ENCODE results near the gene RNF214.
"Not testable (repeated sequence)": the region's sequence is repeated elsewhere in the genome, so short reads cannot be mapped to it uniquely, and the experiment has no call there.

Gene RNF214

DNA sequence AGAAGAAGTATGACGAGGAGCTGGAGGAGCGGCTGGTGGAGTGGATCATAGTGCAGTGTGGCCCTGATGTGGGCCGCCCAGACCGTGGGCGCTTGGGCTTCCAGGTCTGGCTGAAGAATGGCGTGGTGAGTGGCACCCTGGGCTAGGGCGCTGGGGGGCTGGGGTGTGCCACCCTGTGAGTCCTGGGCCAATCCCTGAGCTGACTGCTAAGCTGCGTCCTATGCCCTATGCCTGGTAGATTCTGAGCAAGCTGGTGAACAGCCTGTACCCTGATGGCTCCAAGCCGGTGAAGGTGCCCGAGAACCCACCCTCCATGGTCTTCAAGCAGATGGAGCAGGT, 29.4 kb upstream of the RNF214 start:
- TF ChIP-seq, protein P1, sequence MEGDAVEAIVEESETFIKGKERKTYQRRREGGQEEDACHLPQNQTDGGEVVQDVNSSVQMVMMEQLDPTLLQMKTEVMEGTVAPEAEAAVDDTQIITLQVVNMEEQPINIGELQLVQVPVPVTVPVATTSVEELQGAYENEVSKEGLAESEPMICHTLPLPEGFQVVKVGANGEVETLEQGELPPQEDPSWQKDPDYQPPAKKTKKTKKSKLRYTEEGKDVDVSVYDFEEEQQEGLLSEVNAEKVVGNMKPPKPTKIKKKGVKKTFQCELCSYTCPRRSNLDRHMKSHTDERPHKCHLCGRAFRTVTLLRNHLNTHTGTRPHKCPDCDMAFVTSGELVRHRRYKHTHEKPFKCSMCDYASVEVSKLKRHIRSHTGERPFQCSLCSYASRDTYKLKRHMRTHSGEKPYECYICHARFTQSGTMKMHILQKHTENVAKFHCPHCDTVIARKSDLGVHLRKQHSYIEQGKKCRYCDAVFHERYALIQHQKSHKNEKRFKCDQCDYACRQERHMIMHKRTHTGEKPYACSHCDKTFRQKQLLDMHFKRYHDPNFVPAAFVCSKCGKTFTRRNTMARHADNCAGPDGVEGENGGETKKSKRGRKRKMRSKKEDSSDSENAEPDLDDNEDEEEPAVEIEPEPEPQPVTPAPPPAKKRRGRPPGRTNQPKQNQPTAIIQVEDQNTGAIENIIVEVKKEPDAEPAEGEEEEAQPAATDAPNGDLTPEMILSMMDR (IDR thresholded peaks at IDR 0.05; ENCODE audit: low read depth, low read length), result no peak
- no peak for DNase-seq (ENCODE audit: extremely low read depth, low read depth)

DNA sequence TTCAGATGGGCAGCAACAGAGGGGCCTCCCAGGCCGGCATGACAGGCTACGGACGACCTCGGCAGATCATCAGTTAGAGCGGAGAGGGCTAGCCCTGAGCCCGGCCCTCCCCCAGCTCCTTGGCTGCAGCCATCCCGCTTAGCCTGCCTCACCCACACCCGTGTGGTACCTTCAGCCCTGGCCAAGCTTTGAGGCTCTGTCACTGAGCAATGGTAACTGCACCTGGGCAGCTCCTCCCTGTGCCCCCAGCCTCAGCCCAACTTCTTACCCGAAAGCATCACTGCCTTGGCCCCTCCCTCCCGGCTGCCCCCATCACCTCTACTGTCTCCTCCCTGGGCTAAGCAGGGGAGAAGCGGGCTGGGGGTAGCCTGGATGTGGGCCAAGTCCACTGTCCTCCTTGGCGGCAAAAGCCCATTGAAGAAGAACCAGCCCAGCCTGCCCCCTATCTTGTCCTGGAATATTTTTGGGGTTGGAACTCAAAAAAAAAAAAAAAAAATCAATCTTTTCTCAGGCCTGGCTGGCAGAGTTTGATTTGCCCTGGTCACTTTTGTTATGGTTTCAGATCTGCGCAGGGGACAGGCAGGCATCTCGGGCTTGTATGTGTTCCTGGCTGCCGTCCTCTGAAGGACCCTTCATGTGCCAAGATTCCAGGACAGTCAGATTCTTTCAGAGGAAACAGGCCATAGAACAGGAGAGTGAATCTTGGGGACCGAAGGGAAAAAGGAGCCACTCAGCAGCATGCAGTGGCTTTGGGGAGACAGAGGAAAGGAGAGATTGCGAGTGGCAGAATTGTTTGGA, 28.0 kb upstream of the RNF214 start:
- DNase-seq (ENCODE audit: extremely low read depth, low read depth), result no peak
- TF ChIP-seq, protein P1 (IDR thresholded peaks at IDR 0.05; ENCODE audit: low read depth, low read length), result no peak

DNA sequence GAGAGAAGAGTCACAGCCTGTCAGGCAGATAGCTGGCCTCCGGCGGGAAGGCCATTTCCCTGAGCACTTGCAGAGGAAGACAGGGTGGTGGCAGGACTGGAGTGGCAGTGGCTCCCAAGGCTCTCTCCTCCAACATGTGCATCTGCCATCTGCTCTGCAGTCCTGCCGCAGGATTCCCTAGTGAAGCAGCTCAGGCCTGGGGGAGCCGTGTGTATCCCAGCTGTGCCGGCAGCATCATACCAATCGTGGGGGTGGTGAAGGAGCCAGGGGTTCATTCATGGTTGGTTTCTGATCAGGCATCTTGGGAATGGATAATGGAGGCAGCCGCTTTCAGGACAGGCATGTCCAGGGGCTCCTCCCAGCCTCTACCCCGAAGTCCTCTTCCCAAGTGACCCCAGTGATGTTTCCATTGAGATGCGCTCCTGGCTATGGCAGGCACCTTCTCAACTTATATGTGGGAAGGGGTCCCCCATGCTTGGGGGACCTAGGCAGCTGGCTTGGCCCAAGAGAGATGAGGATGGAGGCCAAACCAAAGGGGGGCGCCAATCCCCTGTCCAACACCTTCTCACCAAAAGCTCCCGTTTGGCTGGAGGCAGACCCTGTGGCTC, 27.2 kb upstream of the RNF214 start:
- no peak for DNase-seq (ENCODE audit: extremely low read depth, low read depth)
- TF ChIP-seq, protein P1 (IDR thresholded peaks at IDR 0.05; ENCODE audit: low read depth, low read length), result no peak

DNA sequence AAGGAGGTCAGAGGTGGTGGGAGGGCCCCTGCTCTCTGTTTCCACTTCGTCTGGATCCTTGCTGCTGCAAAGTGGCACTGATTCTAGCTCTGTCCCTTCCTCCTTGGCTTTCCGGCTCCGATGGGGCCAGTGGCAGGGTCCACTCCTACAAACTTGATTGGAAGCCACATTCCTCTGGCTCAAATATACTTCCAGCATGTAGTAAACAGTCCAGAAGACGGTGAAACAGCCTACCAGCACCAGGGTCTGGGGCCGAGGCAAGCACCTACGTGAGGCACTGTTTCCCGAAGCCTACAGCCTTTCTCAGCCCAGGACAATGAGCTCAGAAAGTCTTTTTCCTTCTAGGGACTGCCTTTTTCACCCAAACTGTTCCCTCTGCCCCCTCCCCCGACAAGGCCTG, 26.4 kb upstream of the RNF214 start:
- DNase-seq (ENCODE audit: extremely low read depth, low read depth), result not testable (repeated sequence)

DNA sequence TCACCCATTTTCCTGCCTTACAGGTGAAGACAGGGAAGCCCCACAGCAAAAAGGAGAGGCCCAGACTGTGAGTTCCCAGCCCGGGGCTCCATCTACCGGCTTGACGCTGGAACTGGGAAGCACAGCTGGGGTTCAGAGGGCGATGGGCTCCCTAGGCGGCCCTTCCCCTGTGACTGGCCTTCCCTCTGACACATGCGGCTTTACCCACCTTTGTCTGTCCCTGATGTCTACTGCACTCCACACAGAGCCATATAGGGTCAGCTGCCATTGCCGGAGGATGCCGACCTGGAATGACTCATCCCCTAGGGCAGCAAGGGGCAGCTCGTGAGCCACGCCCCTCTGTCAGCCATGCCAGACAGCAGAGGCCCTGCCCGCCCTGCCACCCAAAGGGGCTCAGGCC, 25.6 kb upstream of the RNF214 start:
- not testable (repeated sequence) for DNase-seq (ENCODE audit: extremely low read depth, low read depth)

DNA sequence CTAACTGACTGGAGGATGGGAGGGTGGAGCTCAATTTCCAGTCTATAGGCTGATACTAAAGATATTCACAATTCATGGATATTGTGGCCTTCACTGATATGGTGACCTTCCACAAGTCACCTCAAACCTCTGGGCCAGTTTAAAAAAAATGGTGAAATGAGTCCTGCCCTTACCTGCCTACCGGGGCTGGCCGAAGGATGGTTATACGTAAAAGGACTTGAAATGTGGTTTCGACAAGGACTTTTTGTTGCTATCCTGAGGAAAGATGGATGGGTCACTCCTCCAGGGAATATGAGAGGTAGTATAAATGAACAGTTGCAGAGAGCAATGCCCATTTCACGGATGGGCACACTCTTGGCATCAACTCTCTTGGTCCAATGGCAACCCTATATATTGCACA, 25.0 kb upstream of the RNF214 start:
- not testable (repeated sequence) for DNase-seq (ENCODE audit: extremely low read depth, low read depth)

DNA sequence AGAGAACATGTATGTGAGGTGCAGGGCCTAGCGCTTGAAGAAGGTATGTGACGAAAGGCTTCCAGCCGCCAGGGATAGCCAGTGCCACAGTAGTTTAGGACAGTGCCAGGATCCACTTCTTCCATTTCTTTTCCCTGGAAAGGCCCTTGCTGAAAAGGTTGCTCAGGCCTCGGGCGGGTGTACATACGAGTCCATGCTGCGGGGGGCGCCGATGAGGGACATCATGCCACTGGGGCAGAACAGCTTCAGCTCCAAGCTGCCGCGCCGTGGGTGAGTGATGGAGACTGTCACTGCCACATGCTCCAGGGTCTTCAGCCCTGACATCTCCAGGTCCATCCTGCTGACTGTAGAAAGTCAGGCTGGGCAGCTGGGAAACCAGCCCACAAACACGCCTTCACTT, 23.8 kb upstream of the RNF214 start:
- not testable (repeated sequence) for DNase-seq (ENCODE audit: extremely low read depth, low read depth)

DNA sequence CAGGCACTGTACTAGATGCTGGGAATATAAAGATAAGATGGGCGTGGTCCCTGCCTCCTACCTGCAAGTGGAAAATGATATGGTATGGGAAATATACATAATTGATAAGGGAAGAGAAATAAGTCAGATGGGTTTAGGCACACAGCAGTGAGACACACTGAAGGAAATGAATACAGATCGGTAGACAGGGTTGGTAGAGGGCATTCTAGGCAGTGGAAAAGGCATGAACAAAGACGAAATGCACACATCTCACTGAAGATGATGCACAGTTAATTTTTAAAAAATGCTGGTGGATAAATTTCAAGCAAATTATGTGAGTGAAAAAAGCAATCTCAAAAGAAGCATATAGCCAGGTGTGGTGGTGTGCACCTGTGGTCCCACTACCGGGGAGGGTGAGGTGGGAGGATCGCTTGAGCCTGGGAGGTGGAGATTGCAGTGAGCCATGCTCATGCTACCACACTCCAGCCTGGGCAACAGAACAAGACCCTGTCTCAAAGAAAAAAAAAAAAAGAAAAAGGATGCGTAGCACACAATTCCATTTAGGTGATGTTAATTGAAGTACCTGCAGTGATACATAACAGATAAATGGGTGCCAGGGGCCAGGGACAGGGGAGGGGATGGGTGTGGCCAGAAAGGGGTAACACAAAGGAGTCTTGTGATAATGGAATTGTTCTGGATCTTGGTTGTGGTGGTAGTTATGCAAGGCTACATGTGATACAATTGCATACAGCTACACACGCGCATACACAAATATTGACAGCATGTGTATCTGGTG, 22.9 kb upstream of the RNF214 start:
- DNase-seq (ENCODE audit: extremely low read depth, low read depth), result not testable (repeated sequence)

DNA sequence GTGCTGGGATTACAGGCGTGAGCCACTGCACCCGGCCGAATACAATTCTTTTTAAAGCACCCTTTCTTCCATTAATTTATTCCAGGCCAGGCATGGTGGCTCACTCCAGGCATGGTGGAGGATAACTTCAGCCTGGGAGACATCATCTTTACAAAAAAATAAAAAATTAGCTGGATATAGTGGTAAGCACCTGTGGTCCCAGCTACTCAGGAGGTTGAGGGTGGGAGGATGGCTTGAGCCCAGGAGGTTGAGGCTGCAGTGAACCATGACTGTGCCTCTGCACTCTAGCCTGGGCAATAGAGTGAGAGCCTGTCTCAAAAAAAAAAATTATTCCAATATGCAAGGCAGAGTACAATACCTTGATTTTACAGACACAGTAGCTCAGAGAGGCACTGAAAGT, 21.9 kb upstream of the RNF214 start:
- TF ChIP-seq, protein P1 (IDR thresholded peaks at IDR 0.05; ENCODE audit: low read depth, low read length), result no peak
- no peak for DNase-seq (ENCODE audit: extremely low read depth, low read depth)
